ENCODE data around the gene ROR1. TPM values are rescaled to one million over a fixed set of nuclear protein-coding genes. Genes with fewer than 3 reads are reported as not detected.

The ROR1 gene
- total and polyA plus RNA-seq, 2 of the 4 experiments (the other 2 are of a cell fraction) = 4.4 to 10.0 TPM

DNA sequence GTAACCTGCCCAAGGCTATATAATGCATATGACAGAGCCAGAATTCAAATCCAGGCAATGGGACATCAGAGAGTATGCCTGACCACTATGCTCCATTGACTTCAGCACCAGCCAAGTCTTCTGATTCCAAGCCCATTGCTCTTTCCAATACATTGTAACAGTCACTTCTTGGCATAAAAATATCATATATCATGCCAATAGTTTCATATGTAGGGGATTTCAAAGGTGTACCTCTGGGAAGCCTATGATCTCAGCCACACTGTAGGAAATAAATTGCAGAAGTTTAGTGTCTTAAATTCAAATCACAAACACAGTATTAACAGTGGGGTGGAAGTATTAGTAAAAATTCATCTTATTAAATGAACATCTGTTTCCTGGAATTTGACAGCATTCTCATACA is 30.0 kb upstream of the ROR1 start:
- Histone ChIP-seq H3K9ac (ENCODE audit: low read depth, low read length) (no peak overlapping the region), H4K20me1 (ENCODE audit: insufficient read depth, low read length) (no peaks in the 10 kb centered on the region), H3K4me1 (ENCODE audit: control insufficient read depth, insufficient read depth, low read length) (peaks cover 6% of the 10 kb centered on the region; the same call in 1 of the 2 replicates), H3K56ac (ENCODE audit: extremely low read depth, insufficient read depth, low read length) (no peak overlapping the region), H3K36me3 (ENCODE audit: control insufficient read depth, insufficient read depth, low read length) (no peaks in the 10 kb centered on the region), H3K4ac (ENCODE audit: low read depth, low read length) (no peak overlapping the region), H2BK15ac (ENCODE audit: low read depth, low read length) (no peak overlapping the region), H4K91ac (ENCODE audit: insufficient read depth, low read depth, low read length) (no peak overlapping the region), H3K4me3 (ENCODE audit: insufficient read depth, low read depth, low read length) (no peak overlapping the region), H2BK5ac (ENCODE audit: low read depth, low read length, poor library complexity, severe bottlenecking) (no peak overlapping the region), H4K8ac (ENCODE audit: low read depth in 2 of 2, low read length in 2 of 2) (no peak overlapping the region), H3K27me3 (ENCODE audit: control insufficient read depth, insufficient read depth, low read length) (peaks cover 10% of the 10 kb centered on the region), H2BK20ac (ENCODE audit: low read depth, low read length) (no peak overlapping the region), H2AK5ac (ENCODE audit: low read depth, low read length) (no peak overlapping the region), H4K5ac (ENCODE audit: low read depth, low read length) (no peak overlapping the region), H3K9me3 (ENCODE audit: control insufficient read depth, insufficient read depth, low read length) (0 out of 2 replicates have a peak, but pooled peaks cover 2% of the 10 kb centered on the region), H2AFZ (replicated peaks; ENCODE audit: low read length, poor library complexity) (no peak overlapping the region), H3K23ac (ENCODE audit: low read depth, low read length) (no peak overlapping the region), H2AK9ac (replicated peaks; ENCODE audit: low read depth, low read length, poor library complexity) (no peak overlapping the region), H3K9me1 (ENCODE audit: insufficient read depth, low read length) (peaks cover 8% of the 10 kb centered on the region; the same call in 1 of the 2 replicates), H2BK120ac (ENCODE audit: low read depth, low read length) (no peak overlapping the region), H3K18ac (ENCODE audit: low read depth, low read length) (no peak overlapping the region), H3K4me2 (ENCODE audit: low read depth, low read length) (no peak overlapping the region), H3K14ac (replicated peaks; ENCODE audit: low read depth, low read length) (no peak overlapping the region), H3K79me1 (ENCODE audit: low read depth in 1 of 2, low read length in 2 of 2) (no peaks in the 10 kb centered on the region), H3K27ac (ENCODE audit: insufficient read depth, low read length) (no peak overlapping the region)
- no TSS peak for BruUV-seq (replicated peaks)
- intact Hi-C loops (cut with micrococcal nuclease) = no loop called here
- no peak for DNase-seq
- ChIA-PET POLR2A (ENCODE audit: unreplicated experiment) (no interaction called here), CTCF (no interaction called here)
- in situ Hi-C loops (cut with MboI; ENCODE audit: low sequenced_read_pairs) = no loop called here
- ATAC-seq (ENCODE audit: low read depth) = no peak
- TF ChIP-seq SMC3 (IDR thresholded peaks at IDR 0.05; ENCODE audit: low read depth, low read length) = no peak
- no peak for TF ChIP-seq CHD1 (IDR thresholded peaks at IDR 0.05; ENCODE audit: low read depth, low read length)
- no peak for TF ChIP-seq BHLHE40 (IDR thresholded peaks at IDR 0.05; ENCODE audit: low read depth, low read length)
- dilution Hi-C loops (cut with HindIII; ENCODE audit: low sequenced_read_pairs, unreplicated experiment) = no loop called here
